HG03060 (cell line): ENCODE data around the gene DISC1.
"Not testable (repeated sequence)": the region's sequence is repeated elsewhere in the genome, so short reads cannot be mapped to it uniquely, and the experiment has no call there.

ENCODE experiments used
- ATAC-seq: cut with Tn5 transposase; IDR thresholded peaks from one replicate; pipeline ENCODE4 v1.9.1; 2021; ENCODE audit warnings: low read depth, moderate number of reproducible peaks; ENCODE audit not compliant: unreplicated experiment

The DISC1 gene

GRCh38 chr1:231722356-231722755 lies 95.8 kb downstream of the DISC1 start:
- ATAC-seq: no peak

GRCh38 chr1:231723146-231723545 lies 96.6 kb downstream of the DISC1 start:
- no peak for ATAC-seq

- ATAC-seq: no peak
Observed at GRCh38 chr1:231724041-231724440, 97.5 kb downstream of the DISC1 start.

- no peak for ATAC-seq
Observed at GRCh38 chr1:231724876-231725647, 98.5 kb downstream of the DISC1 start.

- ATAC-seq: no peak
Observed at GRCh38 chr1:231727171-231727570, 100.6 kb downstream of the DISC1 start.

- not testable (repeated sequence) for ATAC-seq
Observed at GRCh38 chr1:231728987-231729386, 102.4 kb downstream of the DISC1 start.

- no peak for ATAC-seq
Observed at GRCh38 chr1:231729544-231729943, 103.0 kb downstream of the DISC1 start.

GRCh38 chr1:231731268-231731667 lies 104.7 kb downstream of the DISC1 start:
- ATAC-seq: no peak

- ATAC-seq: no peak
Observed at GRCh38 chr1:231733063-231733462, 106.5 kb downstream of the DISC1 start.

GRCh38 chr1:231733672-231734071 lies 107.1 kb downstream of the DISC1 start:
- no peak for ATAC-seq

- no peak for ATAC-seq
Observed at GRCh38 chr1:231734417-231734816, 107.8 kb downstream of the DISC1 start.

- no peak for ATAC-seq
Observed at GRCh38 chr1:231735411-231735810, 108.8 kb downstream of the DISC1 start.

- no peak for ATAC-seq
Observed at GRCh38 chr1:231735941-231736340, 109.4 kb downstream of the DISC1 start.

- ATAC-seq: no peak
Observed at GRCh38 chr1:231736464-231736863, 109.9 kb downstream of the DISC1 start.

GRCh38 chr1:231738554-231738953 lies 112.0 kb downstream of the DISC1 start:
- no peak for ATAC-seq

GRCh38 chr1:231743966-231744365 lies 117.4 kb downstream of the DISC1 start:
- no peak for ATAC-seq

GRCh38 chr1:231748760-231749415 lies 122.3 kb downstream of the DISC1 start:
- ATAC-seq: no peak

- no peak for ATAC-seq
Observed at GRCh38 chr1:231750296-231750695, 123.7 kb downstream of the DISC1 start.

- no peak for ATAC-seq
Observed at GRCh38 chr1:231750818-231751362, 124.3 kb downstream of the DISC1 start.

GRCh38 chr1:231751415-231751814 lies 124.8 kb downstream of the DISC1 start:
- no peak for ATAC-seq

GRCh38 chr1:231753313-231753712 lies 126.7 kb downstream of the DISC1 start:
- no peak for ATAC-seq

GRCh38 chr1:231757101-231757404 lies 130.5 kb downstream of the DISC1 start:
- peak; percentile 41 for ATAC-seq
